NK-92 (cell line): ENCODE results near the gene RNGTT.

Experiments
- DNase-seq: peaks from one replicate; lab custom pipeline; 2025; ENCODE audit not compliant: unreplicated experiment; lab: John Stamatoyannopoulos, UW

Gene RNGTT

DNA sequence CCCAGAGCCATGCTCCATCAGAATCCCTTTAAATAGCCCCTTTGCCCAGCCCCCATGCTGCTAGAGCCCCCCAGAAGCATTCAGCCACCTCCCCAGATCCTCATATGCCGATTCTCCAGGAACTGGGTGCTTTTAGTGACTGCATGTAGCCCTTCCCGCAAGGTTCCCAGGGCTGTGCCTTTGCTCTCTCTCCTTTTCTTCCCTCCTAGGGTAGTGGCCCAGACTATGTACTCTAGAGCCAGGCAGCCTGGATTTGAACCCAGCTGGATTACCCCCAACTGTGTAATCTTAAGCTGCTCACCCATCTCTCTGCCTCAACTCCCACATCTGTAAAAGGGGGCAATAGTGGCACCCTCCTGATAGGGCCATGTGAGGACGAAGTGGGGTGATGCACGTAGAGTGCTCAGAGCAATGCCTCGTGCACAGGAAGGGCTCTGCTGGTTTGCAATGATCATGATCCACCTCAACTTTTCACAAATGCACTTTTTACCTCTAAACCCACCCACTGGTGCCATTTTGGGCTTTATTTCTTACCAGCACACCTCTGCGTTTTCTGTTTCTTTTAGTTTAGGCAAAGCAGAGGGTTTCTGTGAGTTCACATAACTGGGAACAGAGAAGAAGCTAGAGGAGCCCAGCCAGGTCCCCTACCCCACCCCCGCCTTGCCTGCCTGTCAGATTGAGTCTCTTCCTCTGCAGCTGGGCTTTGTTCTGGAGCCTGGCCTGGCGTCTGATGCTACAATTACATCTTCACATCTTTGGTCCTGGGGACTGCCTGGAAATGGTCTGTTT lies 396.5 kb downstream of the RNGTT start:
- no peak for DNase-seq

GRCh38 chr6:88565836-88566235 lies 397.6 kb downstream of the RNGTT start:
- DNase-seq = no peak

DNA sequence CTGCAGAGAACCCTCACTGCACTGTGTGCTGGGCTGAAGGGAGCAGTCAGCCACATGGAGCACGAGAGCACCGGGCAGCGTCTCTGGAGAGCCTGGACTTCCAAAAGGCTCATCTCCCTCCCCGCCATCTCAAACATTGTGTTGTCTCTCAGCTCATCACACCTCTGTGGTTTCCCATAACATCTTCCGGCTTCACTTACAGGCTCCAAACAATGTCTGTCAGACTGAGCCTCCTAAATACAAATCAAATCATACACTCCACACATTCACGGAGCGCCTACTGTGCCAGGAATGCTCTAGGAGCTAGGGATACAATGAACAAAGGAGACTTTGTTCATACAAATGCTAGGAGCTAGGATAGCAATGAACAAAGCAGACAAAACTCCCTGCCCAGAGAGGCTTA lies 398.0 kb downstream of the RNGTT start:
- no peak for DNase-seq

- DNase-seq = no peak
Observed at GRCh38 chr6:88563277-88563625, 400.2 kb downstream of the RNGTT start.

GRCh38 chr6:88562353-88563276 lies 400.8 kb downstream of the RNGTT start:
- DNase-seq = no peak

DNA sequence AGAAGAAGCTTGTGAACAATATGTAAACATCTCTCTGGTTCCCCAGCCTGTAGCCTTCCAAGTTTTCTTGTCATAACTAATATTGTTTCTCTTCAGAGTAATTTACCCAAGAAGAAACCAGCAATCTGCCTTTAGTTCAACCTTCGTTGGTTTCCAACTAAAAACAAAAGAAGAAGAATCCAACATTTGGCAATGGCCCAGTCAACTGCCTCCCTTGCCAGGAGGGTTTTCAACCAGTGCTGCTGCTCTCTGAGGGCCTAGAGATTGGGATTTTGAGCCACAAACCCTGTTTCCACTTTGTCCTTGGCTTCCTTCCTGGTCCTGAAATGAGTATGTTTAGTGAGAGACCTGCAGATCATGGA lies 401.5 kb downstream of the RNGTT start:
- DNase-seq = no peak

DNA sequence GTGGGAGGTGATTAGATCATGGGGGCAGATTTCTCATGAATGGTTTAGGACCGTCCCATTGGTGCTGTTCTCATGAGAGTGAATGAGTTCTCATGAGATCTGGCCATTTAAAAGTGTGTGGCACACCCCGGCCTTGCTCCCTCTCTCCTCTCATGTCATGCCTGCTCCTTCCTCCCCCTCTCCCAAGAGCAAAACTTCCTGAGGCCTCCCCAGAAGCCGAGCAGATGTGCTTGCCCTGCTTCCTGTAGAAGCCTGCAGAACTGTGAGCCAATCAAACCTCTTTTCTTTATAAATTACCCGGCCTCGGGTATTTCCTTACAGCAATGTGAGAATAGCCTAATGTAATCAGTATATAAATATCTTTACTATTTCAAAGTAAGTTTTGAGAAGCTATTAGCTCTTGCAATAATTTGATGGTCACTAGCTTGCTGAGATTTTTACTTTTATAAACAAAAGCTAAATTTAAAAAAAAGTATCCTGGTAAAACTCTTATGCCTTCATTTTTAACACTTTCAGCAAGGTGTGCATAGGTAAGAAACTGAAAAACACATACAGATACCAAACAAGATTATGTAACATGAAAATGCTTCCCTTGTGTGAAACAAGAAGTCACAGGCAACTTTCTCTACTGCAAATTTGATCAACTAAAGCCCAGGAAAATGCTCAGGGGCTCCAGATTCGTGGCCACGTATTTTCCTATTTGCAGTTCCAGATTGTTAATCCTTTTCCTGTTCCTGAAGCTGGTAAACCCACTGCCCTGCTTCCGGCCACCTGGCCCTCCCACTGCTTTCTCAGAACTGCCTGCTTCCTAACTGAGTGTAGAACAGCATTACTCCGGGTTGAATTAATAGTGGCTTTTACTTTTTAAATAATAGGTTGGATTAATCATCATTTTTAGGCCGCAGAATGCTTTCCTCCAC lies 402.1 kb downstream of the RNGTT start:
- DNase-seq = no peak
